Measurements from ENCODE around the gene SH2D4B. TPM values are rescaled to one million over a fixed set of nuclear protein-coding genes. Genes with fewer than 3 reads are reported as not detected.

SH2D4B gene
- total and polyA plus RNA-seq, 10 of the 15 experiments (the other 5 are each of a cell fraction or from before 2014, with no cell fraction given) = 0.04 to 0.21 (median 0.13) TPM; not detected in 5

DNA sequence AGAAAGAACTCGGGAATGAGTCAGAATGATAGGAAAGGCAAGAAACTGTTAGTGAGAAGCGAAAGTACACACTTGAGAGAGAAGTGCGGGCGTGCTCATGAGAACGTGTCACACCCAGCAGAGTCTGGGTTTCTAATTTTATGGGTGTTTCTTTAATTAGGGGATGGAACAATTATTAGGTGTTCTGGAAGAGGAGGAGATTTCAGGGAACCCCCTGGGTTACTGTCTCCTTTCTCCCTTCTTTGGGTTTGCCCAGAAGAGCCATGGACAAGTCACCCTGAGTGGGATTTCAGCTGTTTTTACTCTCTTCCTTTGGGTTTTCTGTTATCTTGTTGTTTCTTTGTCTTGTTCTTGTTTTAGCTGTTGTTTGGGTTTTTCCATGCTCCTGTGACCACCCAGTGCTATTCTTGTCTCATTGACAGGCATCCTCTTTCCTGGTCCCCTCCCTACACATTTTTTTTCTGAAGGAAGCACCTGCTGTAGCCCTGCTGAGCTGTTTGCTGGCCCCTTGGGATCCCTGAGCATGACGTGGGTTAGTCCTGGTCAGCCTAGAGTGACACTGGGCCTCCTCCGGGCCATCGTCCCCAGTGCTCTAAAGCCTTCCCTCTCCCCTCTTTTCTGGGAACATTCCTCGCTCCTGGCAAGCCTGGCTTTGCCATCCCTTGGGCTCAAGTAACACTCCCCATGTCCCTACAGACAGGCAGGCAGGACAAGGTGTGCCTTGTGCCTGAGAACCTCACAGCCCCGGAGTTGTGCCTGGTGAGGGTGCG lies 3.5 kb downstream of the SH2D4B start (continued):
- TF ChIP-seq, protein P1, sequence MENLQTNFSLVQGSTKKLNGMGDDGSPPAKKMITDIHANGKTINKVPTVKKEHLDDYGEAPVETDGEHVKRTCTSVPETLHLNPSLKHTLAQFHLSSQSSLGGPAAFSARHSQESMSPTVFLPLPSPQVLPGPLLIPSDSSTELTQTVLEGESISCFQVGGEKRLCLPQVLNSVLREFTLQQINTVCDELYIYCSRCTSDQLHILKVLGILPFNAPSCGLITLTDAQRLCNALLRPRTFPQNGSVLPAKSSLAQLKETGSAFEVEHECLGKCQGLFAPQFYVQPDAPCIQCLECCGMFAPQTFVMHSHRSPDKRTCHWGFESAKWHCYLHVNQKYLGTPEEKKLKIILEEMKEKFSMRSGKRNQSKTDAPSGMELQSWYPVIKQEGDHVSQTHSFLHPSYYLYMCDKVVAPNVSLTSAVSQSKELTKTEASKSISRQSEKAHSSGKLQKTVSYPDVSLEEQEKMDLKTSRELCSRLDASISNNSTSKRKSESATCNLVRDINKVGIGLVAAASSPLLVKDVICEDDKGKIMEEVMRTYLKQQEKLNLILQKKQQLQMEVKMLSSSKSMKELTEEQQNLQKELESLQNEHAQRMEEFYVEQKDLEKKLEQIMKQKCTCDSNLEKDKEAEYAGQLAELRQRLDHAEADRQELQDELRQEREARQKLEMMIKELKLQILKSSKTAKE (IDR thresholded peaks at IDR 0.05; ENCODE audit: low read depth, poor library complexity, severe bottlenecking) = peak; percentile 73
- TF ChIP-seq IRF4 (IDR thresholded peaks at IDR 0.05; ENCODE audit: low read depth, low read length) = peak; percentile 77
- 0 out of 2 replicates have a peak, but pooled peaks have one; percentile 22 for TF ChIP-seq CREM (IDR thresholded peaks at IDR 0.05; ENCODE audit: low read depth)
- TF ChIP-seq, protein P2, sequence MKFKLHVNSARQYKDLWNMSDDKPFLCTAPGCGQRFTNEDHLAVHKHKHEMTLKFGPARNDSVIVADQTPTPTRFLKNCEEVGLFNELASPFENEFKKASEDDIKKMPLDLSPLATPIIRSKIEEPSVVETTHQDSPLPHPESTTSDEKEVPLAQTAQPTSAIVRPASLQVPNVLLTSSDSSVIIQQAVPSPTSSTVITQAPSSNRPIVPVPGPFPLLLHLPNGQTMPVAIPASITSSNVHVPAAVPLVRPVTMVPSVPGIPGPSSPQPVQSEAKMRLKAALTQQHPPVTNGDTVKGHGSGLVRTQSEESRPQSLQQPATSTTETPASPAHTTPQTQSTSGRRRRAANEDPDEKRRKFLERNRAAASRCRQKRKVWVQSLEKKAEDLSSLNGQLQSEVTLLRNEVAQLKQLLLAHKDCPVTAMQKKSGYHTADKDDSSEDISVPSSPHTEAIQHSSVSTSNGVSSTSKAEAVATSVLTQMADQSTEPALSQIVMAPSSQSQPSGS (IDR thresholded peaks at IDR 0.05; ENCODE audit: low read length) = no peak
- TF ChIP-seq KDM1A (IDR thresholded peaks at IDR 0.05; ENCODE audit: borderline replicate concordance) = no peak
- no peak for TF ChIP-seq ZSCAN29 (IDR thresholded peaks at IDR 0.05)
- TF ChIP-seq SRF (IDR thresholded peaks at IDR 0.05; ENCODE audit: low read depth in 2 of 2, low read length in 2 of 2) = no peak
- TF ChIP-seq, protein P3, sequence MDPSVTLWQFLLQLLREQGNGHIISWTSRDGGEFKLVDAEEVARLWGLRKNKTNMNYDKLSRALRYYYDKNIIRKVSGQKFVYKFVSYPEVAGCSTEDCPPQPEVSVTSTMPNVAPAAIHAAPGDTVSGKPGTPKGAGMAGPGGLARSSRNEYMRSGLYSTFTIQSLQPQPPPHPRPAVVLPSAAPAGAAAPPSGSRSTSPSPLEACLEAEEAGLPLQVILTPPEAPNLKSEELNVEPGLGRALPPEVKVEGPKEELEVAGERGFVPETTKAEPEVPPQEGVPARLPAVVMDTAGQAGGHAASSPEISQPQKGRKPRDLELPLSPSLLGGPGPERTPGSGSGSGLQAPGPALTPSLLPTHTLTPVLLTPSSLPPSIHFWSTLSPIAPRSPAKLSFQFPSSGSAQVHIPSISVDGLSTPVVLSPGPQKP (IDR thresholded peaks at IDR 0.05; ENCODE audit: low read depth, low read length) = no peak
- TF ChIP-seq ETV6 (conservative IDR thresholded peaks at IDR 0.05 in 1 of 2, IDR thresholded peaks at IDR 0.05 in 1 of 2; ENCODE audit: borderline replicate concordance in 1 of 2, low read depth in 1 of 2) = peak in 1 of 2 experiments; percentile 73; a peak in 2 of 4 replicates
- TF ChIP-seq, protein P4, sequence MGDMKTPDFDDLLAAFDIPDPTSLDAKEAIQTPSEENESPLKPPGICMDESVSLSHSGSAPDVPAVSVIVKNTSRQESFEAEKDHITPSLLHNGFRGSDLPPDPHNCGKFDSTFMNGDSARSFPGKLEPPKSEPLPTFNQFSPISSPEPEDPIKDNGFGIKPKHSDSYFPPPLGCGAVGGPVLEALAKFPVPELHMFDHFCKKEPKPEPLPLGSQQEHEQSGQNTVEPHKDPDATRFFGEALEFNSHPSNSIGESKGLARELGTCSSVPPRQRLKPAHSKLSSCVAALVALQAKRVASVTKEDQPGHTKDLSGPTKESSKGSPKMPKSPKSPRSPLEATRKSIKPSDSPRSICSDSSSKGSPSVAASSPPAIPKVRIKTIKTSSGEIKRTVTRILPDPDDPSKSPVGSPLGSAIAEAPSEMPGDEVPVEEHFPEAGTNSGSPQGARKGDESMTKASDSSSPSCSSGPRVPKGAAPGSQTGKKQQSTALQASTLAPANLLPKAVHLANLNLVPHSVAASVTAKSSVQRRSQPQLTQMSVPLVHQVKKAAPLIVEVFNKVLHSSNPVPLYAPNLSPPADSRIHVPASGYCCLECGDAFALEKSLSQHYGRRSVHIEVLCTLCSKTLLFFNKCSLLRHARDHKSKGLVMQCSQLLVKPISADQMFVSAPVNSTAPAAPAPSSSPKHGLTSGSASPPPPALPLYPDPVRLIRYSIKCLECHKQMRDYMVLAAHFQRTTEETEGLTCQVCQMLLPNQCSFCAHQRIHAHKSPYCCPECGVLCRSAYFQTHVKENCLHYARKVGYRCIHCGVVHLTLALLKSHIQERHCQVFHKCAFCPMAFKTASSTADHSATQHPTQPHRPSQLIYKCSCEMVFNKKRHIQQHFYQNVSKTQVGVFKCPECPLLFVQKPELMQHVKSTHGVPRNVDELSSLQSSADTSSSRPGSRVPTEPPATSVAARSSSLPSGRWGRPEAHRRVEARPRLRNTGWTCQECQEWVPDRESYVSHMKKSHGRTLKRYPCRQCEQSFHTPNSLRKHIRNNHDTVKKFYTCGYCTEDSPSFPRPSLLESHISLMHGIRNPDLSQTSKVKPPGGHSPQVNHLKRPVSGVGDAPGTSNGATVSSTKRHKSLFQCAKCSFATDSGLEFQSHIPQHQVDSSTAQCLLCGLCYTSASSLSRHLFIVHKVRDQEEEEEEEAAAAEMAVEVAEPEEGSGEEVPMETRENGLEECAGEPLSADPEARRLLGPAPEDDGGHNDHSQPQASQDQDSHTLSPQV (IDR thresholded peaks at IDR 0.05) = no peak
- no peak for TF ChIP-seq SUPT20H (IDR thresholded peaks at IDR 0.05; ENCODE audit: borderline replicate concordance, control insufficient read depth, low read depth, low read length)
- TF ChIP-seq, protein P5, sequence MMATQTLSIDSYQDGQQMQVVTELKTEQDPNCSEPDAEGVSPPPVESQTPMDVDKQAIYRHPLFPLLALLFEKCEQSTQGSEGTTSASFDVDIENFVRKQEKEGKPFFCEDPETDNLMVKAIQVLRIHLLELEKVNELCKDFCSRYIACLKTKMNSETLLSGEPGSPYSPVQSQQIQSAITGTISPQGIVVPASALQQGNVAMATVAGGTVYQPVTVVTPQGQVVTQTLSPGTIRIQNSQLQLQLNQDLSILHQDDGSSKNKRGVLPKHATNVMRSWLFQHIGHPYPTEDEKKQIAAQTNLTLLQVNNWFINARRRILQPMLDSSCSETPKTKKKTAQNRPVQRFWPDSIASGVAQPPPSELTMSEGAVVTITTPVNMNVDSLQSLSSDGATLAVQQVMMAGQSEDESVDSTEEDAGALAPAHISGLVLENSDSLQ (IDR thresholded peaks at IDR 0.05) = peak; percentile 79
- TF ChIP-seq CHD1 (IDR thresholded peaks at IDR 0.05; ENCODE audit: low read depth, low read length) = no peak
- TF ChIP-seq, protein P6, sequence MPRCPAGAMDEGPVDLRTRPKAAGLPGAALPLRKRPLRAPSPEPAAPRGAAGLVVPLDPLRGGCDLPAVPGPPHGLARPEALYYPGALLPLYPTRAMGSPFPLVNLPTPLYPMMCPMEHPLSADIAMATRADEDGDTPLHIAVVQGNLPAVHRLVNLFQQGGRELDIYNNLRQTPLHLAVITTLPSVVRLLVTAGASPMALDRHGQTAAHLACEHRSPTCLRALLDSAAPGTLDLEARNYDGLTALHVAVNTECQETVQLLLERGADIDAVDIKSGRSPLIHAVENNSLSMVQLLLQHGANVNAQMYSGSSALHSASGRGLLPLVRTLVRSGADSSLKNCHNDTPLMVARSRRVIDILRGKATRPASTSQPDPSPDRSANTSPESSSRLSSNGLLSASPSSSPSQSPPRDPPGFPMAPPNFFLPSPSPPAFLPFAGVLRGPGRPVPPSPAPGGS (IDR thresholded peaks at IDR 0.05; ENCODE audit: borderline replicate concordance, insufficient read depth, low read depth, low read length, poor library complexity, severe bottlenecking) = peak; percentile 59
- peak; percentile 55; the same call in 1 of the 2 replicates for TF ChIP-seq JUND (IDR thresholded peaks at IDR 0.05; ENCODE audit: low read depth, low read length)
- TF ChIP-seq TBL1XR1 (IDR thresholded peaks at IDR 0.05; ENCODE audit: low read depth, low read length) = no peak
